Measurements from ENCODE around the gene DCST2. TPM values are rescaled to one million over a fixed set of nuclear protein-coding genes. Genes with fewer than 3 reads are reported as not detected.

The DCST2 gene
- polyA plus RNA-seq, 1 donor, result 4.1 TPM

DNA sequence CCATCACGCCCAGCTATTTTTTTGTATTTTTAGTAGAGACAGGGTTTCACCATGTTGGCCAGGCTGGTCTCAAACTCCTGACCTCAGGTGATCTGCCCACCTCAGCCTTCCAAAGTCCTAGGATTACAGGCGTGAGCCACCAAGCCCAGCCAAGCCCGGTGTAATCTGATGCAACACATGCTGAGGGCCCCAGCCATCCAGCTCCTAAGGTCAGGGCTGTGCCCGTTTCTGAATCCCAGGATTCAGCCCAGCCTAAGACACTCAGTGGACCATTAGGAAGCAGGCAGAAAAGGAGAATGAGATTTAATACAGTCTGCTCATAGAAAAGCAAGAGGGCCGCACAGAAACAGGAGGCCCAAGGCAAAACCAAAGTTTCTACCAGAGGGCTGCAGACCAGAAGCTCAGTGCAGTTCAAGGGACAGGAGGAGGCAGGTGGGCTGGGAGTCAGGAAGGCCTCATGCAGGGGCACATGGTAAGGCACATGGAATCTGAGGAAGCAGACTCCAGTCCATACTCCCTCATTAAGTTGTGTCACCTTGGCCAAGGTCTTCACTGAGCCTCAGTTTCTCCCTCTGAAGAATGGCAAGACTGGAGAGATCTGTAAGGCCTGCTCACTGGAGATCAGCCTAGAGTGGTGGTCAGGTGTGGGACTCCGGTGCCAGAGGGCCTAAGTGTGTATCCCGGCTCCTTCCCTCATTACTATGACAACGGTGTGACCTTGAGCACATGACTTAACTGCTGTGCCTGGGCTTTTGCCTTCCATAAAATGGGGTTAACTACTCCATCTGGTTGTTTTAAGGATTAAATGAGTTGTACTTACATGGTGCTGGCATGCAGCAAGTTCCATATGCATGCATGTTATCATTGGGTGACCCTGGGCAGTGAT lies 15.1 kb upstream of the DCST2 start:
- Histone ChIP-seq H3K4me3 (ENCODE audit: low read length) (no peak overlapping the region), H3K9me3 (ENCODE audit: control insufficient read depth, low read depth, low read length) (peaks cover 2% of the 10 kb centered on the region), H3K36me3 (ENCODE audit: control insufficient read depth, insufficient read depth, low read length) (no peaks in the 10 kb centered on the region), H3K27ac (ENCODE audit: low read length) (no peak overlapping the region), H3K4me1 (ENCODE audit: control insufficient read depth, insufficient read depth, low read length) (peaks cover 49% of the 10 kb centered on the region), H3K27me3 (ENCODE audit: control insufficient read depth, insufficient read depth, low read length) (peaks cover 3% of the 10 kb centered on the region)
- peak in 1 of 2 donors; percentile 30 for DNase-seq
- WGBS (ENCODE audit: insufficient coverage, low lambda C conversion rate), result no CpG with 5 or more reads among the region's 8 CpGs

DNA sequence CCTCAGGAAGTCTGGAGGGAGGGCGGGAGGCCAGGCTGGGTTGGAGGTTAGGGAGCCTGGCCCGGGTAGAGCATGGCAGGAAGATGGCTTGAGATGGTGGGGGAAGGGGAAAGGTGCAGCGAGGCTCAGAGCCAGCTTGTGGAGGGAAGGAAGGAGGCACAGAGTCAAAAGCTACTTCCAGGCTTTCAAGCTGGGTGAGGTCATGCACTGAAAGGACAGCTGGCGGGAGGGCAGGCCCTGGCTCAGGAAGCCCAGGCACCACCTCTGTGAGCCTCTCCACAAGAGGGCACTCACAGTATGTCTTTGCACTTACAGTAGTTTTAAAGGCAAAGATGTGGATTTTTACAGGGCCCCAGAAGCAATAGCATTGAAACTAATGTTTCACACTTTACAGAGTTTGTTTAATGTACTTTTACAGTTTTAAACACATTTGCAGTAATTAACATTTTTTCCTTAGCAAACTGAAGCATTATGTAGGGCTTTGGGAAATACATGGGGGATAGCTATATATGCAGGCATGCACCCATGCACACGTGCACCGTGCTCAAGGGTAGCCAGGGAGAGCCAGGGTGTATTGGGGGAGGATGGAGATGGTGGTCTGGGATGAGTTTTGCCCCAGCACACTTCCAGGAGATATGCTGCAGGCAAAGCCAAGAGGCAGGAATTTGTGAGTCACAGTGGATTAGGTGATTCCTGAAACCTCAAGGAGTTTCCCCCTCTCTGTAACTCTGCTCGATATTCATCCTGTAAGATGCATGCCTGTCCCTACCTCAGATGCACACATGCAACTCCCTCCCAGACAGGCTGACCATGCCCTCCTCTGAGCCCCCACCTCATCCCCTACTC lies 11.5 kb upstream of the DCST2 start:
- Histone ChIP-seq H3K27ac (ENCODE audit: low read length) (peak overlapping the region; percentile 95), H3K4me1 (ENCODE audit: control insufficient read depth, insufficient read depth, low read length) (peaks cover 39% of the 10 kb centered on the region), H3K27me3 (ENCODE audit: control insufficient read depth, insufficient read depth, low read length) (no peaks in the 10 kb centered on the region), H3K4me3 (ENCODE audit: low read length) (no peak overlapping the region), H3K36me3 (ENCODE audit: control insufficient read depth, insufficient read depth, low read length) (no peaks in the 10 kb centered on the region), H3K9me3 (ENCODE audit: control insufficient read depth, low read depth, low read length) (no peaks in the 10 kb centered on the region)
- WGBS (ENCODE audit: insufficient coverage, low lambda C conversion rate), result no CpG with 5 or more reads among the region's 7 CpGs
- peak; percentile 72 to 77 for DNase-seq

DNA sequence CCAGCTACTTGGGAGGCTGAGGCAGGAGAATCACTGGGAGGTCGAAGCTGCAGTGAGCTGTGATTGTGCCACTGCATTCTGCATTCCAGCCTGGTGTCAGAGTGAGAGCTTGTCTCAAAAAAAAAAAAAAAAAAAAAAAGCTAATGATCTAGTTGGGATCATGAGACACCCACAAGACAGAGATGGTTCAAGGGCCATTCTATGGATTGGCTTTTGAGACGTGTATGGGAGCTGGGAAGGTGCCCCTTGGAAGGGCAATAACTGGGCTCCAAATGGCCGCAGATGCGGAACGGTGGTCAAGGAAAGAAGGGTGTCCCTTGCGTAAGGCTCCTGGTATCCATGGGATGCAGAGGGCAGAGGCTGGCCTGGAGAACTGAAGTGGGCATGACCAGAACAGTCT lies 10.8 kb upstream of the DCST2 start:
- no peak overlapping the region for H3K4me3 ChIP-seq (ENCODE audit: low read length)
- peak; percentile 61 to 79 for DNase-seq
- whole genome bisulfite sequencing (ENCODE audit: insufficient coverage, low lambda C conversion rate), result no CpG with 5 or more reads among the region's 6 CpGs
- peaks cover 33% of the 10 kb centered on the region for H3K4me1 ChIP-seq (ENCODE audit: control insufficient read depth, insufficient read depth, low read length)
- H3K27me3 ChIP-seq (ENCODE audit: control insufficient read depth, insufficient read depth, low read length), result no peaks in the 10 kb centered on the region
- peak overlapping the region; percentile 95 for H3K27ac ChIP-seq (ENCODE audit: low read length)
- no peaks in the 10 kb centered on the region for H3K36me3 ChIP-seq (ENCODE audit: control insufficient read depth, insufficient read depth, low read length)
- H3K9me3 ChIP-seq (ENCODE audit: control insufficient read depth, low read depth, low read length), result no peaks in the 10 kb centered on the region

DNA sequence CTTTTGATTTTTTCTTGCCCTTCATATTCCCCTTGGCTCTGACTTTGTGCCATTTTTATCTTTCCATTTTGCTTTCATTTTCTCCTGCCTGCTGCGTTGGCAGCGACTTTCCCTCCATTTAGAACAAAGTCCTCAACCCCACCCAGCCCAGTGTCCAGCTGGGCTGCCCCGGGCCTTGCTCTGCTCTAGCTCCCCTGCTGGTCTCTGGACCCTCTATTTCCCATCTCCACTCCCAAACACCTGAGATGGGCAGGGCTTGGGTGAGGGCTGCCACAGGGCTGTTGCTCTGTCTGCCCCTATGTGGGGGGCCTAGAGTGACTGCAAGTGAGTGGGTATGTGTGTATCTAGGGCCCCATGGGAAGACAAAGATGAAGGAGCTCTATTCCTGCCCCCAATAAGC lies 10.2 kb upstream of the DCST2 start:
- Histone ChIP-seq H3K36me3 (ENCODE audit: control insufficient read depth, insufficient read depth, low read length) (no peaks in the 10 kb centered on the region), H3K27me3 (ENCODE audit: control insufficient read depth, insufficient read depth, low read length) (no peaks in the 10 kb centered on the region), H3K27ac (ENCODE audit: low read length) (peak overlapping the region; percentile 95), H3K4me3 (ENCODE audit: low read length) (no peak overlapping the region), H3K4me1 (ENCODE audit: control insufficient read depth, insufficient read depth, low read length) (peaks cover 29% of the 10 kb centered on the region), H3K9me3 (ENCODE audit: control insufficient read depth, low read depth, low read length) (no peaks in the 10 kb centered on the region)
- peak; percentile 81 to 89 for DNase-seq
- no CpG with 5 or more reads among the region's 3 CpGs for WGBS (ENCODE audit: insufficient coverage, low lambda C conversion rate)

DNA sequence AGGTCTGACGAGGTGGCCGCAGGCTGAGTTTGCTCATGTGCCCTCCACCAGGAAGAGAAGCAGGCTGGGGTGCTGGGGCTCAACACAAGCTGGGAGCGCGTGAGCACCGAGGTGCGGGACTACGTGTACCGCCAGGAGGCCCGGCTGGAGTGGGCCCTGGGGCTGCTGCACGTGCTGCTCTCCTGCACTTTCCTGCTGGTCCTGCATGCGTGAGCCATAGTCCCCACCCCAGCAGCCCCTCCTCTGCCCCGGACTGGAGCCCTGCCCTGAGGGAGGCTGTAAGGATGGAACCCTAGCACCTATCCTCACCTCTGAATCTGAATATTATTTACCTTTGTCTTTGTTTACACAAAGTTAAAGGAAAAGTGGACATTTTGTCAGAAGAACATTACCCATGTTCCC lies 9.7 kb upstream of the DCST2 start:
- Histone ChIP-seq H3K36me3 (ENCODE audit: control insufficient read depth, insufficient read depth, low read length) (no peaks in the 10 kb centered on the region), H3K9me3 (ENCODE audit: control insufficient read depth, low read depth, low read length) (no peaks in the 10 kb centered on the region), H3K27me3 (ENCODE audit: control insufficient read depth, insufficient read depth, low read length) (no peaks in the 10 kb centered on the region), H3K27ac (ENCODE audit: low read length) (peak overlapping the region; percentile 95), H3K4me3 (ENCODE audit: low read length) (no peak overlapping the region), H3K4me1 (ENCODE audit: control insufficient read depth, insufficient read depth, low read length) (peaks cover 28% of the 10 kb centered on the region)
- peak; percentile 74 to 88 for DNase-seq
- WGBS (ENCODE audit: insufficient coverage, low lambda C conversion rate), result no CpG with 5 or more reads among the region's 12 CpGs

DNA sequence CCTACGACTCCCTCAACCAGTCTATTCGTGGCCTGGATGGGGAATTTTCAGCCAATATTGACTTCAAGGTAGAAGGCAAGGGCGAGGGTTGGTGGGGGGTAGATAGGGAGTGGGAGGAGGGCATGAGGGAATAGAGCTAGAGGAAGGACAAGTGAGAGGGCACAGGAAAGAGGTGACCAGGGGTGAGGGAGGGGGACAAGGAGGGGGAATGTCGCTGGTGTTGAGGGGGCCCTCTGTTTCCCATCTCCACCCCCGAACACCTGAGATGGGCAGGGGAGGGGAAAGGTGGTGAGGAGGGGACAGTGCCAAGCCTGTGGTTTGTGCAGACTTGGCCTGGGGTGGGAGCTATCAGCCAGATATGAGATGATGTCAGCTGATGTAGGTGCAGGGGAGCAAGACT lies 9.2 kb upstream of the DCST2 start:
- Histone ChIP-seq H3K9me3 (ENCODE audit: control insufficient read depth, low read depth, low read length) (no peaks in the 10 kb centered on the region), H3K36me3 (ENCODE audit: control insufficient read depth, insufficient read depth, low read length) (no peaks in the 10 kb centered on the region), H3K4me1 (ENCODE audit: control insufficient read depth, insufficient read depth, low read length) (peaks cover 33% of the 10 kb centered on the region), H3K4me3 (ENCODE audit: low read length) (no peak overlapping the region), H3K27me3 (ENCODE audit: control insufficient read depth, insufficient read depth, low read length) (no peaks in the 10 kb centered on the region), H3K27ac (ENCODE audit: low read length) (peak overlapping the region; percentile 95)
- no CpG with 5 or more reads among the region's 5 CpGs for WGBS (ENCODE audit: insufficient coverage, low lambda C conversion rate)
- no peak for DNase-seq

DNA sequence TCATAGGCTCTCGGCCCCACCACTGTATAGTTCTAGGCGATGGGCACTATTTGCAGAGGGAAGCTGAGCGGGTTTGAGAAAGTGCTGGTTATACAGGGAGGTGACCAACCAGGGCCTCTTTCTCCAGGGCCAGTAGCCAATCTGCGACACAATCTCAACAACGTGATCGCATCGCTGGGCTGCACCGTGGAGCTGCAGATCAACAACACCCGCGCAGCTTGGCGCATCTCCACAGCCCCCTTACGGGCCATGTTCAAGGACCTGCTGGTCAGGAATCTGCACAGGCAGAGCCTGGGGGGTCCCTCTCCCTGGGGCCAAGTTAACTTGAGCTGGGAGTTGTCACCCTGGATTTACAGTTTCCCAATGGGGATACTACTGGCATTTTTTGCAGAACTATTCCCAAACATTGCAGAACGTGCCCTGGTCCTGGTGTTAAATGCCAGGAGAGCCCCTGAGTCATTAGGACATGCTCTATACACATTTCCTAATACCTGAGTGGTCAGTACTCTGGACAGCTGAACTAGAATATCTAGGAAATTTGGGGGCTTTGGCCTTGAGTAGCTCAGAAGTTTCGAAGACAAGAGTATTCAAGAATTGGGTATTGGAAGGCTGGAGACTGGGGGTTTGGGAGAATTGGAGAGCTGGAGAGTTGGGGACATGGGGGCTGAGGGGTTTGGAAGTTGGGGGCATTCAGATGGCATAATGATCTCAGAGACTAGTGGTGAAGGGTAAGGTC lies 6.9 kb upstream of the DCST2 start:
- H3K4me1 ChIP-seq (ENCODE audit: control insufficient read depth, insufficient read depth, low read length), result peaks cover 34% of the 10 kb centered on the region
- no peak for DNase-seq
- H3K4me3 ChIP-seq (ENCODE audit: low read length), result no peak overlapping the region

DNA sequence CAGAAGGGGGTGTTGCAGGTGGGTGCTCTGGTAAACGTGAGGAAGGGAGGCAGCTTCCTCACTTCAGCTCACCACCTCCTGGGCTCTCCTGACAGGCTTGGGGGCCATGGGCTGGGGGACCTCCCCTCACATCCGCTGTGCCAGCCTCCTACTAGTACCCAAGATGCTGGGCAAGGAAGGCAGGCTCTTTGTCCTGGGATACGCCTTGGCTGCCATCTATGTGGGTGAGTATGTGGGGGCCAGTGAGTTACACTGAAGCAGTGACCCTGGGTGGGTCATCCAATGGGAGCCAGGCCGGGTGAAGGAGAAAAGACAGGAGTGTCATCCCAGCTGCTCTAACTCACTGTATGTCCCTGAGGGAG lies 5.7 kb upstream of the DCST2 start:
- H3K4me1 ChIP-seq (ENCODE audit: control insufficient read depth, insufficient read depth, low read length), result peaks cover 26% of the 10 kb centered on the region
- H3K36me3 ChIP-seq (ENCODE audit: control insufficient read depth, insufficient read depth, low read length), result no peaks in the 10 kb centered on the region
- H3K9me3 ChIP-seq (ENCODE audit: control insufficient read depth, low read depth, low read length), result no peaks in the 10 kb centered on the region
- H3K27ac ChIP-seq (ENCODE audit: low read length), result no peak overlapping the region
- no peaks in the 10 kb centered on the region for H3K27me3 ChIP-seq (ENCODE audit: control insufficient read depth, insufficient read depth, low read length)
- no peak for DNase-seq
- no CpG with 5 or more reads among the region's 4 CpGs for WGBS (ENCODE audit: insufficient coverage, low lambda C conversion rate)
- no peak overlapping the region for H3K4me3 ChIP-seq (ENCODE audit: low read length)

More for the DNA sequence above, 6.9 kb upstream of the DCST2 start:
- no CpG with 5 or more reads among the region's 14 CpGs for WGBS (ENCODE audit: insufficient coverage, low lambda C conversion rate)
- no peaks in the 10 kb centered on the region for H3K9me3 ChIP-seq (ENCODE audit: control insufficient read depth, low read depth, low read length)
- no peak overlapping the region for H3K27ac ChIP-seq (ENCODE audit: low read length)
- no peaks in the 10 kb centered on the region for H3K36me3 ChIP-seq (ENCODE audit: control insufficient read depth, insufficient read depth, low read length)
- H3K27me3 ChIP-seq (ENCODE audit: control insufficient read depth, insufficient read depth, low read length), result no peaks in the 10 kb centered on the region

DNA sequence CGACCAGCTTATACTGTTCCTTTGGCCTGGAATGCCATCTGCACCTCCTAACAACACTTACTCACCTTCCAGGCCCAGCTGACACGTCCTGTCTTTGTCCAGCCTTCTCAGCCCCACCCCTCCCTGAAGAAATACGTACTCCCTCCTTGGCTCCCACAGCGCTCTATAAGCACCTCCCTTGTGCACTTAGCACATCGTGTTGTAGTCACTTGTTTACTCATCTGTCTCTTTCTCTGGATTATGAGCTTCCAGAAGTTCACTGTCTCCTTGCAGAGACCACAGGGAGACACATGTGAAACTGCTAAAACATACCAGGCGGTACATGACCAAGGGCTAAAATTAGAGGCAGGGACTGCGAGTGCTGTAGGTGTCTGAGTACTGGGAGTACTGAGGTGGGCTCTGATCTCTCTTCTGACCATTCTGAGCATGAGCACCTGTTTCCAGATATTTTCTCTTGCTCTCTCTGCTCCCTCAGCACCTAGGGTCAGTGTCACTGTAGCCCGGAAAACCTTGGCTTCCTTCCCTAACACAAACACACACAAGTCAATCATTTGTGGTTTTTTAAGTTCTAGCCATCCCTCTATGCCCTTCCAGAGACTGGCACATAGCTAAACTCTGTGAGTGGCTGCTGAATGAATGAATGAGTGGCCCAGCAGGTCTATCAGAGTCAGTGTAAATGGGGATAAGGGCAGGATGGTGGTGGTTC lies 5.2 kb upstream of the DCST2 start:
- no peaks in the 10 kb centered on the region for H3K9me3 ChIP-seq (ENCODE audit: control insufficient read depth, low read depth, low read length)
- no CpG with 5 or more reads among the region's 8 CpGs for WGBS (ENCODE audit: insufficient coverage, low lambda C conversion rate)

More for the DNA sequence above, 5.2 kb upstream of the DCST2 start:
- DNase-seq, result peak in 1 of 2 donors; percentile 65
- Histone ChIP-seq H3K36me3 (ENCODE audit: control insufficient read depth, insufficient read depth, low read length) (no peaks in the 10 kb centered on the region), H3K4me1 (ENCODE audit: control insufficient read depth, insufficient read depth, low read length) (peaks cover 21% of the 10 kb centered on the region), H3K4me3 (ENCODE audit: low read length) (no peak overlapping the region), H3K27me3 (ENCODE audit: control insufficient read depth, insufficient read depth, low read length) (no peaks in the 10 kb centered on the region), H3K27ac (ENCODE audit: low read length) (no peak overlapping the region)
